Loucy (cell line): ENCODE data around the gene PYDC2.

Experiments used
- H2AFZ ChIP-seq: fragments of 200-600 bp; sonication (generic); 2 replicates; pipeline ENCODE4 v1.6.0; 2016; ENCODE audit warnings: antibody characterized with exemption, mild to moderate bottlenecking, low read length, moderate library complexity
- H3F3A ChIP-seq: fragments of 200-600 bp; 2 replicates; pipeline ENCODE4 v1.6.0; 2016; ENCODE audit warnings: antibody characterized with exemption, low read depth, mild to moderate bottlenecking
- H3K27me3 ChIP-seq: fragments of 200-600 bp; sonication (generic); 2 replicates; pipeline ENCODE4 v1.6.1; 2014; ENCODE audit warnings: low read length, mild to moderate bottlenecking; ENCODE audit not compliant: insufficient read depth, poor library complexity, severe bottlenecking
- H3K36me3 ChIP-seq: fragments of 200-600 bp; sonication (generic); 2 replicates; pipeline ENCODE4 v1.6.1; 2016; ENCODE audit warnings: low read length; ENCODE audit not compliant: insufficient read depth
- H3K4me1 ChIP-seq: fragments of 200-600 bp; sonication (generic); 2 replicates; pipeline ENCODE4 v1.5.1; 2014; ENCODE audit warnings: low read length, mild to moderate bottlenecking; ENCODE audit not compliant: insufficient read depth, poor library complexity, severe bottlenecking
- H3K4me2 ChIP-seq: fragments of 200-600 bp; sonication (generic); 2 replicates; pipeline ENCODE4 v1.6.0; 2014; ENCODE audit warnings: antibody characterized with exemption, low read length, low read depth, mild to moderate bottlenecking; ENCODE audit not compliant: poor library complexity, severe bottlenecking
- H3K4me3 ChIP-seq: fragments of 200-600 bp; sonication (generic); 2 replicates; pipeline ENCODE4 v1.5.1; 2014; ENCODE audit warnings: low read length, mild to moderate bottlenecking, mixed read lengths; ENCODE audit not compliant: poor library complexity, severe bottlenecking
- H3K79me2 ChIP-seq: fragments of 200-600 bp; sonication (generic); 2 replicates; pipeline ENCODE4 v1.6.1; 2014; ENCODE audit warnings: low read length; ENCODE audit not compliant: insufficient read depth
- H3K9ac ChIP-seq: fragments of 200-600 bp; sonication (generic); 2 replicates; pipeline ENCODE4 v1.6.0; 2014; ENCODE audit warnings: mild to moderate bottlenecking, low read depth, low read length, moderate library complexity; ENCODE audit not compliant: poor library complexity, severe bottlenecking
- H3K9me2 ChIP-seq: fragments of 200-600 bp; sonication (generic); replicated peaks from 2 replicates; pipeline ENCODE4 v1.6.1; 2016; ENCODE audit warnings: low read depth, low read length, mixed read lengths
- H3K9me3 ChIP-seq: fragments of 200-600 bp; sonication (generic); 2 replicates; pipeline ENCODE4 v1.6.1; 2014; ENCODE audit warnings: mild to moderate bottlenecking, antibody characterized with exemption, low read length, low read depth; ENCODE audit not compliant: insufficient read depth
- H4K20me1 ChIP-seq: fragments of 200-600 bp; sonication (generic); 2 replicates; pipeline ENCODE4 v1.6.0; 2014; ENCODE audit warnings: antibody characterized with exemption, low read length, mild to moderate bottlenecking; ENCODE audit not compliant: insufficient read depth, poor library complexity, severe bottlenecking
- EZH2phosphoT487 ChIP-seq: fragments of 200-600 bp; IDR thresholded peaks from 2 replicates; pipeline ENCODE4 v1.6.1; 2018; ENCODE audit warnings: antibody characterized with exemption, mild to moderate bottlenecking, moderate library complexity, borderline replicate concordance
- TF ChIP-seq, protein P1 (sequence below): fragments of 200-600 bp; sonication (generic); conservative IDR thresholded peaks from 2 replicates; pipeline ENCODE4 v1.5.1; 2014; ENCODE audit warnings: mild to moderate bottlenecking, antibody characterized with exemption, low read length

Gene PYDC2

DNA sequence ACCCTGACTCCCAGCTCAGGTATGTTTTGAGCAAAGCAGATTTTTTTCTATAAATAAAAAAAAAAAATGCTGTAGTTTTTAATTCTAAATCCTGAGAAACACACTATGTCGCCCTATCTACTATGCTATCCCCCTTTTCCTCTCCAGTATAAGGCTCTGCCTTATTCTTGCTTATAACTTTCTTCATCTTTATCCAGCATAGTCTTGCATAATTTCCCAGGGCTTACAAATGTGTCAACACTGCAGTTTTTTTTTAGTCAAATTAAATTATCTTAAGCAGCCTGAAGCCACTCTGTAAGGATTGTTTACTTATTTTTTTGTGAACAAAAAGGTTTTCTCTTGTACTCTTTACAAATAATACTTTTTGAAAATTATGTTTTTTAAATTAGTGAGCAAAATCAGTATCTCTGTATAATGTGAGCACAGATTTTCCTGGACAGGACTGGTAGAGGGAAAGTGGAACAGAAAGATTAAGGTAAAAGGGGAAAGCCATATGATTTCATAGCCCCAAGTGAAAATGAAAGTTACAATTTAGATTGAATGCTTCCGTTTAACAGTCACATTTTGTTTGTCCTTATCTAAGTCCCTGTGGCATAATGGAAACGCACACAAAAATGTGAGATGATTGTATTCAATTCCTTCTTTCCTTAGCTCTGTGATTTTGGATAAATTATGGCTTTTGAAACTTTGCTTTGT is 5.6 kb upstream of the PYDC2 start:
- H3K9ac ChIP-seq, result no peak overlapping the region

DNA sequence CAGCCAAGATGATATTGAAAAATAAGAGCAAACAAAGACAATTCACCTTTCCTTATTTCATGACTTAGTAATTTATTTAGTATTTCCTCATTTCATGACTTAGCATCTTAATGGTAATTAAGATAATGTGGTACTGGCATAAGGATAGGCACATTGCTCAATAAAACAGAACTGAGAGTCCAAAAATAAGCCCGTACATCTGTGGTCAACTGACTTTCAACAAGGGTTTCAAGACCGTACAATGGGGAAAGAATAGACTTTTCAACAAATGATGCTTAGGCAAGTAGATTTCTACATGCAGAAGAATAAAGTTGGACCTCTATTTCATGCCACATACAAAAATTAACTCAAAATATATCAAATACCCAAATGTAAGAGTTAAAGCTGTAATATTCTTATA is 603 bp upstream of the PYDC2 start:
- TF ChIP-seq, protein P1, sequence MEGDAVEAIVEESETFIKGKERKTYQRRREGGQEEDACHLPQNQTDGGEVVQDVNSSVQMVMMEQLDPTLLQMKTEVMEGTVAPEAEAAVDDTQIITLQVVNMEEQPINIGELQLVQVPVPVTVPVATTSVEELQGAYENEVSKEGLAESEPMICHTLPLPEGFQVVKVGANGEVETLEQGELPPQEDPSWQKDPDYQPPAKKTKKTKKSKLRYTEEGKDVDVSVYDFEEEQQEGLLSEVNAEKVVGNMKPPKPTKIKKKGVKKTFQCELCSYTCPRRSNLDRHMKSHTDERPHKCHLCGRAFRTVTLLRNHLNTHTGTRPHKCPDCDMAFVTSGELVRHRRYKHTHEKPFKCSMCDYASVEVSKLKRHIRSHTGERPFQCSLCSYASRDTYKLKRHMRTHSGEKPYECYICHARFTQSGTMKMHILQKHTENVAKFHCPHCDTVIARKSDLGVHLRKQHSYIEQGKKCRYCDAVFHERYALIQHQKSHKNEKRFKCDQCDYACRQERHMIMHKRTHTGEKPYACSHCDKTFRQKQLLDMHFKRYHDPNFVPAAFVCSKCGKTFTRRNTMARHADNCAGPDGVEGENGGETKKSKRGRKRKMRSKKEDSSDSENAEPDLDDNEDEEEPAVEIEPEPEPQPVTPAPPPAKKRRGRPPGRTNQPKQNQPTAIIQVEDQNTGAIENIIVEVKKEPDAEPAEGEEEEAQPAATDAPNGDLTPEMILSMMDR, result no peak
- no peak for TF ChIP-seq EZH2phosphoT487
- Histone ChIP-seq H3K9ac (no peak overlapping the region), H3K79me2 (no peaks in the 10 kb centered on the region), H3K36me3 (no peaks in the 10 kb centered on the region), H3K4me3 (no peak overlapping the region), H3K9me3 (no peaks in the 10 kb centered on the region), H3K4me1 (no peaks in the 10 kb centered on the region), H4K20me1 (no peaks in the 10 kb centered on the region), H2AFZ (no peak overlapping the region), H3K4me2 (no peak overlapping the region), H3K27me3 (no peaks in the 10 kb centered on the region), H3K9me2 (no peaks in the 10 kb centered on the region), H3F3A (no peaks in the 10 kb centered on the region)

More for the DNA sequence above, 5.6 kb upstream of the PYDC2 start:
- Histone ChIP-seq H3K36me3 (no peaks in the 10 kb centered on the region), H3K4me1 (no peaks in the 10 kb centered on the region), H3K4me2 (no peak overlapping the region), H3K4me3 (no peak overlapping the region), H3K9me3 (no peaks in the 10 kb centered on the region), H2AFZ (no peak overlapping the region), H3F3A (no peaks in the 10 kb centered on the region), H3K27me3 (no peaks in the 10 kb centered on the region), H3K9me2 (no peaks in the 10 kb centered on the region), H4K20me1 (no peaks in the 10 kb centered on the region), H3K79me2 (no peaks in the 10 kb centered on the region)
- TF ChIP-seq EZH2phosphoT487, result no peak
- TF ChIP-seq, protein P1, result no peak

DNA sequence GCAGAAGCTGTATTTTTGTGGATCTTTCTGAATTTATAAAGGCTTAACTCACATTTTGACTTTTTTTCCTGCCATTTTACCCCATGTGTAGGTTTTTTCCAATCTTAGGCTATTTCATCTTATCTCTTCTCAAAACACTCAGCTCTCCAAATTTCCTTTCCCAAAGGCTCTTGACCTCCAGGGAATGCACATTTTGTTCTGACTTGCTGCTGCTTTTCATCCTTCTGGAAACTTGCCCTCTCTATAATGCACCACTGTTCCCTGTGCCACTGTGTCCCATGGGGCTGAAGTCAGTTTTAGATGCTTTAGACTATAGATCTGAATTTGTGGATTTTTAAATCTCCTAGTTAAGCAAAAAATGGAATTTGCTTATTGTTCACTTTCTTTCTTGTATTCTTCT is 9.1 kb downstream of the PYDC2 start:
- Histone ChIP-seq H3F3A (no peaks in the 10 kb centered on the region), H3K4me1 (no peaks in the 10 kb centered on the region), H3K79me2 (no peaks in the 10 kb centered on the region), H3K9ac (no peak overlapping the region), H2AFZ (no peak overlapping the region), H3K9me2 (no peaks in the 10 kb centered on the region), H3K4me3 (no peak overlapping the region), H3K36me3 (no peaks in the 10 kb centered on the region), H4K20me1 (no peaks in the 10 kb centered on the region), H3K9me3 (no peaks in the 10 kb centered on the region), H3K4me2 (no peak overlapping the region), H3K27me3 (no peaks in the 10 kb centered on the region)
- TF ChIP-seq EZH2phosphoT487, result no peak
- TF ChIP-seq, protein P1, result no peak
